GM12873 (cell line): Measurements from ENCODE around the gene MZB1.

ENCODE experiments used
- TF ChIP-seq, protein P1 (sequence below): IDR thresholded peaks from 2 replicates; pipeline ENCODE4 v1.5.1; 2012; ENCODE audit warnings: low read depth, mild to moderate bottlenecking, moderate library complexity, low read length, control low read depth; ENCODE audit not compliant: insufficient read depth; ENCODE audit errors: missing control alignments

Gene MZB1

DNA sequence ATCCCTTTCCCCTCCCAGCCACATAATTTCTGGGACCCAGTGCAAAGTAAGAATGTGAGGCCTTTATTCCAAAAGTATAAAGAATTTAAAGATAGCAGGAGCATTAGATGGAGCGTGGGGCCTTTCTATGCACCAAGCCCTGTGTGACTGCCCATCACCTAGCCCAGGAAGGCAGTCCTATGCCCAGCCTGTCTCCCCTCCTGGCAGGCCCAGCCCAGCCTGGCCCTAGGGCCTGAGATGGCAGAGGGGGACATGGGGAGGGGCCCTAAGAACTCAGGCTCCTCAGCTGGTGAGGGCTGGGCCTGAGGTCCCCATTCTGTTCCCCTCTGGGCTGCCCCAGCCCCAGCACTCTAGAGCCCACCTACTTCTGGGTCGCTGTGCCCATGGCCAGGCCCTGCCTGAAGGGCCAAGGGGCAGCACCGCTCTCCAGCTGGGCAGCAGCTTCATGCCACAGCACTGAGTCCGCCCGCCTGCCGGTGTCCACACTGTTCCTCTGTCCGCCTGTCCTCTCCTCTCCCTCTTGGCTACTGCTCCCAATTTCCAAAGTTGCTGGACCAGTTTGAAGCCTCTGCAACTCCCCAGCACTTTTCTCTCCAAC is 5.6 kb downstream of the MZB1 start:
- TF ChIP-seq, protein P1, sequence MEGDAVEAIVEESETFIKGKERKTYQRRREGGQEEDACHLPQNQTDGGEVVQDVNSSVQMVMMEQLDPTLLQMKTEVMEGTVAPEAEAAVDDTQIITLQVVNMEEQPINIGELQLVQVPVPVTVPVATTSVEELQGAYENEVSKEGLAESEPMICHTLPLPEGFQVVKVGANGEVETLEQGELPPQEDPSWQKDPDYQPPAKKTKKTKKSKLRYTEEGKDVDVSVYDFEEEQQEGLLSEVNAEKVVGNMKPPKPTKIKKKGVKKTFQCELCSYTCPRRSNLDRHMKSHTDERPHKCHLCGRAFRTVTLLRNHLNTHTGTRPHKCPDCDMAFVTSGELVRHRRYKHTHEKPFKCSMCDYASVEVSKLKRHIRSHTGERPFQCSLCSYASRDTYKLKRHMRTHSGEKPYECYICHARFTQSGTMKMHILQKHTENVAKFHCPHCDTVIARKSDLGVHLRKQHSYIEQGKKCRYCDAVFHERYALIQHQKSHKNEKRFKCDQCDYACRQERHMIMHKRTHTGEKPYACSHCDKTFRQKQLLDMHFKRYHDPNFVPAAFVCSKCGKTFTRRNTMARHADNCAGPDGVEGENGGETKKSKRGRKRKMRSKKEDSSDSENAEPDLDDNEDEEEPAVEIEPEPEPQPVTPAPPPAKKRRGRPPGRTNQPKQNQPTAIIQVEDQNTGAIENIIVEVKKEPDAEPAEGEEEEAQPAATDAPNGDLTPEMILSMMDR = no peak

DNA sequence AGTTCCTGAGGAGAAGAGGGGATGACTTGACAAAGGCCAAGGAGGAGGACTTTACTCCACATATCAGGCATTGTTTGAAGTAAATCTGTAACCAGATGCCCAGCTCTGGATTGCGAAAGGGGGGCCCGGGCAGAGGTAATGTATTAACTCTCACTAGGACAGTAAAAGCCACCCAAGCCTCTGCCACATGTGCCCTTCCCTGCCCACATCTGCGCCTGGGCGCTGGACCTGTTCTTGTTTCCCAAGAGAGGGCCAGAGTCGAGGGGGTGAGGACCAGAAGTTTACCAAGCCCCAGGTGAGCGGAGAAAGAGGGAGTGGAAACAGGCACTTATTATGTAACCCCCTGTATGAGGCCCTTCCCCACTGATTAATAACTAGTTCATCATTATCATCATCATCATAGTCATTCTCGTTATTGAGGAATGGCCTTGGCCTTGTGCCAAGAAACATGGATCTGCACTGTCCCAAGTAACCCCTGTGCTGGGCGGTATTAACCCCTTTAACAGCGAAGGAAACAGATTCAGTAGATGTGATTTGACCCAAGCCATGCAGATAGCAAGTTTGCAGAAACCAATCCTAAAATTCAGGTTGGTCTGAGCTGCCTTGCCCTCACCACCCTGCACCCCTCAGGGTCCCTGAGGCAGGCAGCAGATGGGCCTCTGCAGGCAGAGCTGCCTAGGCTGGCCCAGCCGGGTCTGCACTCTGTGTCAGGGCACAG is 6.3 kb downstream of the MZB1 start, which contains the start of gene SLC23A1:
TSS of gene SLC23A1 (minus strand) at position 23 of the 718 bp plus-strand sequence. CDS start 44 bp downstream, outside the sequence.
- TF ChIP-seq, protein P1 = no peak

DNA sequence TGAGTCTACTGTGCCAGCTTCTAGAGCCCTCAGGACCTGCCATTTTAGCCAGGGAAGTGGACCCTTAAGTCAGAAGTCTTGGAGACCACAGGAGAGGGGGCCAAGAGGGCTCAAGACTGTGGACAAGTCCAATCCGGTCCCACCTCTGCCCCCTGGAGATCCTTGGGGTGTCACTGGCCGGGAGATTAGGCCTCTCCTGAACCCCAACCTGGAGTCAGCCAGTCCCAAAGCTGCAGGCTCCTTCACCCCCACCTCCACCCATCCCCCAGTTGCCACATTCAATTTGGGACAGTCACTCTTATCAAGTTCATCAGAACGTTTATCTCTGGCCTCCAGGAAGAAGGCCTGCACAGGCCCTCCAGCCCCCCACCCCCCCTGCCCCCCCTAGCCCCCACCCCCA is 6.9 kb downstream of the MZB1 start:
- TF ChIP-seq, protein P1 = no peak

DNA sequence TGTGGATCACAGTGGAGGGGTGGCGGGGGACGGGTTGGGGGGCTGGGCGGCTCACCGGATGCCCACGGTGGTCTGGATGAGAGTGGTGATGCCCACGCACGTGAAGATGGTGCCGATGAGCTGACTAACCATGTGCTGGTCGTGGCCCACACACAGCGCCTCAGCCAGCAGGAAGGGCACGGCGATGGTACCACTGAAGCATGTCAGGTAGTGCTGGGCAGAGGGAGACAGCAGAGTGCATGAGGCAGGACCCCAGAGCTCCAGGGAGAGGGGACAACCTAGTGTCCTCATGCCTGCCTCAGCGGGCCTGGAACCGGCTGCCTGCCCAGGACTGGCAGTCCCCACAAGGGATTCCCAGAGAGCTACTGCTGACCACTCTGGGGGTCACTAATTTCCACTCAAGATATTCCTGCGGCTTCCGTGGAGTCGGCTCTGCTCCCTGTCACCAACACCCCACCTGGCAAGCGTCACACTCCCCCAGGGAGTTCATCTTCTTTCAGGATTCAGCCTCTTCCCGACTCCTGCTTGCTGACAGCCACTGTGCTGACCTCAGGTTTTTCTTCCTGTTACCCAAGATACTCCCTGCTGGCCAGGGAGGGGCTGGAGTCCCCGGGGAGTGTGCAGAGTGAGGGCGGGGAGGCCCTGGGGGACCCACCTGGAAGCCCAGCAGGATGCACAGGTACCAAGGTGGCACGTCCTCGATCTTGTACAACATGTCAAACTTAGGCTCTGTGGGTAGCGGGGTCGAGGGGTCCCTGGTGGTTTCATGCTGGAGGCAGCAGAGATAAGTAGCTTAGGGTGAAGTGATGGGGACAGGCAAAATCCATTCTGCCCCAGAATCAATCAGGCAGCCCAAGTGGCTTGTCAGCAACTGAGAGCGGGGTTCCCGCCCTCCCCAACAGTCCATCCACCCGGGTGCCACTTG is 7.6 kb downstream of the MZB1 start:
- TF ChIP-seq, protein P1 = no peak

DNA sequence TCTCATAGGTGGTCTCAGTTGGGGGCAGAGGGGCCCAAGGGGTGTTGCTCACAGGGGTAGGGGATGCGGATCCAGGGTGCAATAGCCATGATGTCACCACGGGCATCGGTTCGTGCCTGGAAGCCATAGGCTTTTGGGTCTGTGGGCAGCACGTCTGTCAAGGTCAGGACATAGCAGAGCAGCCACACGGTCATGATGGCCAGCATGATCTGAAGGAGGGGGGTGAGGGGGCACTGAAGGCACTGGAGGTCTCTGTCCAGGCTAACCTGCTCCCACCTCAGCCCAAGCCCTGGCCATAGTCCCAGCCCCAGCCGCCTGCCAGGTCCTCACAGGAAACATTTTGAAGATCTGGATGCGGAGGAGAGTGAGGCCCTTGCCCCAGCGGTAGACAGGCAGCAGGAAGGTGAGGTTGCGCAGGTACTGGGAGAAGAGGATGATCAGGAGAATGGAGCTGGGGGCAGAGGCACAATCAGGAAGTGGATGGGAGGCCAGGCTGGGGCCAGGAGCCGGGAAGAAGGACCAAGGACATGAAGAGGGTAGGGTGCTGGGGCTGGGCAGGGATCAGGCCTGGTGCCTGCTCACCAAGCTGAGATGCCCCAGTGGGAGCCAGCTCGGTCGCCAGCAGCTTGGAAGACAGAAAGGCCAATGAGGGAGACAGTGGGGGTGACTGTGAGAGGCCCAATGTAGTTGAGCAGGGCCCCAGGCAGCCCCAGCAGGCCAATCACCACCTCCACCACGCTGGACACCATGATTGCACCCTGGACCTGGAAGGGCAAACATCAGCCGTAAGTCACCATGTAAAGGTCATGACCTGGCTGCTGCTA is 9.9 kb downstream of the MZB1 start:
- TF ChIP-seq, protein P1 = no peak

DNA sequence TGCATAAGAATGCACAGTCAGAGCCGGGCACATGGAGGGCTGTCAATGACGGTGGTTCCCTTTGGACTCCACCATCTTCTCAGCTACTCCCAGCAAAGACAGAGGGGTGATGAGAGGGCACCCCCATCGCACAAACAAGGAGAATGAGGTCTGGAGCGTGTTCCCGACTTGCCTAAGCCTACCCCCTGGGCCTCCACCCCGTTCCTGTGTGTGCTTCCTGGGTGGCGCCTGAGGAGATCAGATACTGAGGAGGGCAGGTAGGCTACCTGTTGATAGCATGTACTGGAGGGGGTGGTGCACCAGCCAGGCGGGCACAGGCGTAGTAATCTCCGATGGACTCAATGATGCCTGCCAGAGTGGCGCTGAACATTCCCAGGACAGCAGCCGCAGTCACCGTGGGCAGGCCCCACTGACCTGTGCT is 10.8 kb downstream of the MZB1 start:
- TF ChIP-seq, protein P1 = no peak
